GM12801 (cell line): ENCODE data around the gene BLM.

ENCODE experiments used
- CTCF ChIP-seq: IDR thresholded peaks from one replicate; pipeline ENCODE4 v1.5.1; 2011; ENCODE audit warnings: control low read depth; ENCODE audit not compliant: insufficient read length; ENCODE audit errors: extremely low read depth

BLM gene

GRCh38 chr15:90857337-90857736, 140.2 kb downstream of the BLM start:
- TF ChIP-seq CTCF = no peak

GRCh38 chr15:90857883-90858443, 140.8 kb downstream of the BLM start:
- TF ChIP-seq CTCF = no peak

GRCh38 chr15:90859234-90860131, 142.3 kb downstream of the BLM start:
- TF ChIP-seq CTCF = no peak

GRCh38 chr15:90860450-90860849, 143.3 kb downstream of the BLM start:
- TF ChIP-seq CTCF = no peak

- no peak for TF ChIP-seq CTCF
These were observed 144.0 kb downstream of the BLM start for GRCh38 chr15:90860942-90861675.

- no peak for TF ChIP-seq CTCF
These were observed 145.3 kb downstream of the BLM start for GRCh38 chr15:90862487-90862886.
